ENCODE results near the gene SLCO1B1.

Gene SLCO1B1

GRCh38 chr12:21221778-21222177 is 90.8 kb downstream of the SLCO1B1 start:
- no peak for DNase-seq (ENCODE audit: low spot score)

DNA sequence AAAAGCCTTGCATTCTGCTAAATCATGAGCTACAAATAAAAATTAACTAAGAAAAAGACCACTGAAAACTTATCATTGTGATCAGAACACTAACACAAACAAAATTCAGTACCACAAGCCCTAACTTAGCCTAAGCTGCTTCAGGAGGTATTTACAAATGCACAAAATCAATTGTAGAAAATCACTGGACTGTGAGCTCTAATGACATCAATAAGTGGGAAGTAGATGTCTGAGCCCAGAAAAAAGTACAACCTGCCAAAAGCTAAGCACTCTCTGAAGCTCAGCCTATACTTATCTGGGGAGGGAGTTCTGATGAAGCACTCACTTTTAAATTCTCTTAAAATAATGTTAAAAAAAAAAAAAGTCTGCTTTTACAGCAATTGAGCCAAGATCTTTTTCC is 92.9 kb downstream of the SLCO1B1 start:
- DNase-seq (ENCODE audit: low spot score), result no peak

GRCh38 chr12:21234395-21234794 is 103.4 kb downstream of the SLCO1B1 start:
- no peak for DNase-seq (ENCODE audit: low spot score)

GRCh38 chr12:21239866-21240265 is 108.9 kb downstream of the SLCO1B1 start:
- no peak for DNase-seq (ENCODE audit: low spot score)

GRCh38 chr12:21248679-21249078 is 117.7 kb downstream of the SLCO1B1 start:
- no peak for DNase-seq (ENCODE audit: low spot score)

DNA sequence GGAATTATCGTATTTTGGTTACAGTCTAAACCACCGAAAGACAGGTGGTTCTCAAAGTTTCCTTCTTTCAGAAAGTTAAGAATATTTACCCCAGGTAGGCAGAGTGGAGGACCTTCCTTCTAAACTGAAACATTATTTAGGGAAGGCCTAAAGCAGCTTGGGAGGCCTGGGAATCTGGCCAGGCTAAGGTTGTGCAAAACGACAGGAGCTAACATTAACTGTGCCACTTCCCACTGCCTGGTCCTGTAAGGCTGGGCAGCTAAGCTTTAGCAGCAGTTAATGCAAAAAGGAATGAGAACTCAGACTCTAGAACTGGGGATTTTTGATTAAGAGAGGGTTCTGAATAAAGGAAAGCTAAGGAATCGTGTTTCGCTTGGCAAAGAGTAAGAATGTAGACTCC is 121.1 kb downstream of the SLCO1B1 start:
- DNase-seq (ENCODE audit: low spot score), result no peak

GRCh38 chr12:21257172-21257571 is 126.2 kb downstream of the SLCO1B1 start:
- no peak for DNase-seq (ENCODE audit: low spot score)

DNA sequence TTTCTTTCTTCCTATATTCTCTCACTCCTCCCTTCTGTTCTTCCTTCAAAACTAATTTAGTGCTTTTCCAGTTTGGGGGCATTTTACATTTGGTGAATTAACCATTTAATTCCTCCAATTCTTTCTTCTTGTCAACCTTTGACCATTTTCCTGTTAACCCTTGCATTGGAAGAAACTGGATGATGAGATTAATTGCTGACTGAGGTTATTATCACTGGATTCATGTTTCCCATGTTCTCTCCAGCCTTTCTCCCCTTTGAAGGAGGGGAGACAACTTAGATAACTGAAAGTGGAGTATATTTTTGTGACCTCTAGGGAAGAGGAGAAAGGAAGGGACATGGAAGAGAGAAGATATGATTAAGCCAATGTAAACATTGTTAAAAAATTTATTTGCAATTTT is 133.2 kb downstream of the SLCO1B1 start:
- no peak for DNase-seq (ENCODE audit: low spot score)

GRCh38 chr12:21265932-21266331 is 134.9 kb downstream of the SLCO1B1 start:
- DNase-seq (ENCODE audit: low spot score), result no peak

DNA sequence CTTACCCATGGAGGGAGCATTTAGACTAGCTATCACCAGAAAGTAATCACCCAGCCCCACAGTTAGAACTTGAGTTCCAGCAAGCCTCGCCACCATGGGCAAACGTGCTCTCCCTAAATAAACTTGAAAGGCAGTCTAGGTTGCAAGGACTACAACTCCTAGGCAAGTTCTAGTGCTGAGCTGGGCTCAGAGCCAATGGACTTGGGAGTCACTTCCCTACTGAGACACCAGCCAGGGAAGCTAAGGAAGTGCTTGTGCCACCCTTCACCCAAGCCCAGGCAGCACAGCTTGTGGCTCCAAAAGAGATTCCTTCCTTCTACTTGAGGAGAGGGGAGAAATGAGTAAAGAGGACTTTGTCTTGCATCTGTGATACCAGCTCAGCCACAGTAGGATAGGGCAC is 145.8 kb downstream of the SLCO1B1 start:
- DNase-seq (ENCODE audit: low spot score), result no peak

Measured in germinal center (tissue), 1 donor.